Activated naive CD8-positive, alpha-beta T cell treated with anti-CD3 and anti-CD28 coated beads for 36 hours (primary cell): ENCODE results near the gene PHC2. TPM values are rescaled to one million over a fixed set of nuclear protein-coding genes. Genes with fewer than 3 reads are reported as not detected.
"Not testable (repeated sequence)": the region's sequence is repeated elsewhere in the genome, so short reads cannot be mapped to it uniquely, and the experiment has no call there.

Experiments
- DNase-seq: peaks from one replicate; pipeline ENCODE4 v3.0.0; 2021
- H3K27ac Mint-ChIP-seq: one replicate; pipeline ENCODE4 v1.8.0; 2022; ENCODE audit warnings: mild to moderate bottlenecking, moderate library complexity, mixed read lengths
- H3K27me3 Mint-ChIP-seq: one replicate; pipeline ENCODE4 v1.8.0; 2022; ENCODE audit warnings: mild to moderate bottlenecking, mixed read lengths
- H3K36me3 Mint-ChIP-seq: one replicate; pipeline ENCODE4 v1.8.0; 2021; ENCODE audit warnings: mild to moderate bottlenecking, mixed read lengths
- H3K4me1 Mint-ChIP-seq: one replicate; pipeline ENCODE4 v1.8.0; 2021; ENCODE audit warnings: mixed read lengths
- H3K4me3 Mint-ChIP-seq: one replicate; pipeline ENCODE4 v1.8.0; 2022; ENCODE audit warnings: mild to moderate bottlenecking, moderate library complexity, mixed read lengths
- H3K9me3 Mint-ChIP-seq: one replicate; pipeline ENCODE4 v1.8.0; 2022; ENCODE audit warnings: mixed read lengths
- total RNA-seq, 2 experiments: library from RNA; stranded (reverse); gene quantifications; one replicate each; pipeline ENCODE4 v1.2.3, GENCODE V29; 2021

PHC2 gene
- total RNA-seq, 2 experiments from 2014 or later = 26.9 to 28.7 TPM

- Mint-ChIP-seq H3K27me3 (no peaks in the 10 kb centered on the region), H3K9me3 (no peaks in the 10 kb centered on the region), H3K36me3 (peaks cover 5% of the 10 kb centered on the region), H3K4me1 (peaks cover 9% of the 10 kb centered on the region), H3K4me3 (no peak overlapping the region), H3K27ac (no peak overlapping the region)
- no peak for DNase-seq
These were observed 134.1 kb downstream of the PHC2 start for GRCh38 chr1:33296824-33297223.

DNA sequence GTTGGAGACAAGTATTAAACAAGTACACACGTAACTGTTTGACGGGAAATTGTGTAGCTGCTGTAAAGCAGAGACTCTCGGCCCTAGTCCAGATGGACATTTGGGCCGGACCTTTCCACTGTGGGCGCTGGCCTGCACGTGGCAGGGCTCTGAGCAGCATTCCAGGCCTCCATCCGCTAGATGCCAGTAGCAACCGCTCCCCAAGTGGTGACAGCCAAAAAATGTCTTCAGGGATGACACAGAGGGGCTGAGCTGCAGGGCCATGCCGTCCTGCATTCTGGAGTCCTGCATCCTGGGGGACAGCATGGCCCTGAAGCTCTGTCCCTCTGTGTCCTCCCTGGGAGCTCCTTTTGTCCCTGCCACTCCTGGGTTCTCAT, 134.8 kb downstream of the PHC2 start:
- Mint-ChIP-seq H3K36me3 (no peaks in the 10 kb centered on the region), H3K27me3 (no peaks in the 10 kb centered on the region), H3K27ac (no peak overlapping the region), H3K4me3 (no peak overlapping the region), H3K4me1 (peaks cover 9% of the 10 kb centered on the region), H3K9me3 (no peaks in the 10 kb centered on the region)
- DNase-seq = no peak

GRCh38 chr1:33295450-33296081, 135.3 kb downstream of the PHC2 start:
- DNase-seq = peak; percentile 84
- Mint-ChIP-seq H3K4me3 (no peak overlapping the region), H3K27ac (no peak overlapping the region), H3K36me3 (no peaks in the 10 kb centered on the region), H3K9me3 (no peaks in the 10 kb centered on the region), H3K4me1 (peaks cover 9% of the 10 kb centered on the region), H3K27me3 (no peaks in the 10 kb centered on the region)

DNA sequence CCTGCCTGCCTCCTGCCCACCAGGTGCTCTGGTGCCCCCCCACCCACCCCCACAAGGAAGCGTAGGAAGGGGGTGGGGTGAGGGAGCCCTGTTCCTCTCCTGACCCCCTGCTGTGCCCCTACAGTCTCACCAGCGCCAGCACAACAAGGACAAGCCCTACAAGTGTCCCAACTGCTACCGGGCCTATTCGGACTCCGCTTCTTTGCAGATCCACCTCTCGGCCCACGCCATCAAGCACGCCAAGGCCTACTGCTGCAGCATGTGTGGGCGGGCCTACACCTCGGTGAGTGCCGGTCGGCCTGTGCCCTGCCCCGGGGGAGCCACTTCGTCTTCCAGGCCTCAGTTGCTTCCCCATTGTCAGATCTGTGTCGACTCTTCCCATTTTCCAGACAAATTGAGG, 135.9 kb downstream of the PHC2 start:
- no peaks in the 10 kb centered on the region for H3K36me3 Mint-ChIP-seq
- H3K4me1 Mint-ChIP-seq = peaks cover 9% of the 10 kb centered on the region
- DNase-seq = no peak
- no peaks in the 10 kb centered on the region for H3K27me3 Mint-ChIP-seq
- no peak overlapping the region for H3K27ac Mint-ChIP-seq
- H3K9me3 Mint-ChIP-seq = no peaks in the 10 kb centered on the region
- no peak overlapping the region for H3K4me3 Mint-ChIP-seq

DNA sequence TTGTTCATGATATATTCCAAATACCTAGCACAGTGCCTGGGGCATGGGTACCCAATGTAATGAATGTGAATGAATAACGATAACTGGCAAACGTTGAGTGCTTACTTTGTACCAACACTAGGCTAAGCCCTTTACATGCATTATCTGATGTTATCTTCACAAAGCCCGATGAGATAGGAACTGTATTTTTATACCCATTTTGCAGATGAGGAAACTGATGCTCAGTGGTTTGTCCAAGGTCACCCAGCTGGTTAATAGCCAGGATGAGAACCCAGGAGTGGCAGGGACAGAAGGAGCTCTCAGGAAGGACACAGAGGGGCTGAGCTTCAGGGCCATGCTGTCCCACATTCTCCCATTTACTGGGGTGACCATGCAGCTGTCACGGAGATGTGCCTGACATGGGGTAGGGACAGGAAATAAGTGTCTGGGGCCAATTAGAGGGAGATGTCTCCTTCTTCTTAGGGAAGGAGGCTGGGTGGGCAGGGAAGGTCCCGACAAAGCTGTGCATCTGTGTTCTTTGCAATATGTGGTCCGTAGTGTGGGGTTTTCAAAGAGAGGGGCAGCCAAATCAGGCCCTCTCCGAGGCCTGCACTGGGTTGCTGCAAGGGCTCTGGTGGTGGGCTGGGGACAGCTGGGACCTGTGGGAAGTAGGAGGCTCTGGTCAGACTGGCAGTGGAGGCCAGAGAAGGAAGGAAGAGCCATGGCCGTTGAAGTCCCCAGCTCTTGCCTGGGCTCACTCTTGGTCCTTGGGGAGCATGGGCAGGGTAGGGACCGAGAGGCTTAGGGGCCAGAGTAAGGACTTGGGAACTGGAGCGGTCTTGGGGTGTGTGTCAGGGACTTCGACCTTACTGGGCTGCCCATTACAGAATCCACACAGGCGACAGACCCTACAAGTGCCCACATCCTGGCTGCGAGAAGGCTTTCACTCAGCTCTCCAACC, 136.6 kb downstream of the PHC2 start:
- peaks cover 5% of the 10 kb centered on the region for H3K36me3 Mint-ChIP-seq
- H3K27ac Mint-ChIP-seq = no peak overlapping the region
- H3K4me1 Mint-ChIP-seq = peaks cover 9% of the 10 kb centered on the region
- H3K9me3 Mint-ChIP-seq = no peaks in the 10 kb centered on the region
- H3K4me3 Mint-ChIP-seq = no peak overlapping the region
- DNase-seq = no peak
- no peaks in the 10 kb centered on the region for H3K27me3 Mint-ChIP-seq

DNA sequence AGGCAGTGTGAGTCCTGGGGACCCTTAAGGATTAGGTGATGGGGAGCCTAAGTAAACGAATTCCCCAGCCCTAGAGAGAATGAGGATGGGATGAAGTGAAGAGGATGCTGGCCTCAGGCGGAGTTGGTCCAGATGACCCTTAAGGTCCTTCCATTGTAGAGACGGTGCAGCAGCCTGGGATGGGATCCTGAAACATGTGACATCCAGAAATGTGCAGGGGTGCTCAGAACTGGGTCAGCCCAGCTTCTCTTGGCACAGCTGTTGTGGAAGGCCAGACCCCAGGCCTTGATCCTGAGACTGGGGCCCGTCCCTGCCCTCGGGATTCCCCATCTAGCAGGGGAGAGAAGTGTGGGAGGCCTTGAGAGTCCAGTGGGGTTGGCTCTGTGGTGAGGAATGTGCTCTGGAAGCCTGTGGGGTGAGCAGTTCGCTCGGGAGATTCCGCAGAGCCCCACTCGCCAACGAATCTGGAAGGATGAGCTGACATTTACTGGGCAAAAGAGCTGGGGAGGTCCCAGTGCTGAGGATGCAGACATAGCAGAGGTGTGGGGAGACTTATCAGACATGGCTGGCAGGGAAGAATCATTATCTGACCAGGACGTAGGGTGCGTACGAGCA, 138.1 kb downstream of the PHC2 start:
- Mint-ChIP-seq H3K36me3 (peaks cover 12% of the 10 kb centered on the region), H3K4me3 (no peak overlapping the region), H3K27ac (no peak overlapping the region), H3K4me1 (peaks cover 9% of the 10 kb centered on the region), H3K27me3 (no peaks in the 10 kb centered on the region), H3K9me3 (no peaks in the 10 kb centered on the region)
- DNase-seq = no peak

GRCh38 chr1:33290615-33291014, 140.3 kb downstream of the PHC2 start:
- not testable (repeated sequence) for DNase-seq, H3K27ac Mint-ChIP-seq, H3K4me1 Mint-ChIP-seq, H3K27me3 Mint-ChIP-seq, H3K4me3 Mint-ChIP-seq, H3K9me3 Mint-ChIP-seq
- peaks cover 12% of the 10 kb centered on the region for H3K36me3 Mint-ChIP-seq

DNA sequence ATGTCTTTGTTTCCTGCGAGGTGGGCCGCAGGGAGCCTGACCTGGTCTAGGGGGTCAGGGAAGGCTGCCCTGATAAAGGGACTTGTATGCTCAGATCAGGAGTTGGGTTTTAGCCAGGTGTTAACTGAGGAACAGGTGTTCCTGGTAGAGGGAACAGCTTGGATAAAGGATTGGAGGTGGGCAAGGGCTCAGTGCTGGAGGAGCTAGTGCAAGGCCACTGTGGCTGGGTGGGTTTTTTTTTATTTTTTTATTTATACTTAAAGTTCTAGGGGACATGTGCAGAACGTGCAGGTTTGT, 141.1 kb downstream of the PHC2 start:
- peaks cover 12% of the 10 kb centered on the region for H3K36me3 Mint-ChIP-seq
- H3K27me3 Mint-ChIP-seq = no peaks in the 10 kb centered on the region
- no peak for DNase-seq
- H3K9me3 Mint-ChIP-seq = no peaks in the 10 kb centered on the region
- H3K4me1 Mint-ChIP-seq = no peaks in the 10 kb centered on the region
- no peak overlapping the region for H3K27ac Mint-ChIP-seq
- H3K4me3 Mint-ChIP-seq = no peak overlapping the region

GRCh38 chr1:33288976-33289857, 141.7 kb downstream of the PHC2 start:
- H3K36me3 Mint-ChIP-seq = peaks cover 12% of the 10 kb centered on the region
- no peak overlapping the region for H3K4me3 Mint-ChIP-seq
- H3K27ac Mint-ChIP-seq = no peak overlapping the region
- H3K4me1 Mint-ChIP-seq = no peaks in the 10 kb centered on the region
- no peaks in the 10 kb centered on the region for H3K27me3 Mint-ChIP-seq
- H3K9me3 Mint-ChIP-seq = no peaks in the 10 kb centered on the region
- no peak for DNase-seq

DNA sequence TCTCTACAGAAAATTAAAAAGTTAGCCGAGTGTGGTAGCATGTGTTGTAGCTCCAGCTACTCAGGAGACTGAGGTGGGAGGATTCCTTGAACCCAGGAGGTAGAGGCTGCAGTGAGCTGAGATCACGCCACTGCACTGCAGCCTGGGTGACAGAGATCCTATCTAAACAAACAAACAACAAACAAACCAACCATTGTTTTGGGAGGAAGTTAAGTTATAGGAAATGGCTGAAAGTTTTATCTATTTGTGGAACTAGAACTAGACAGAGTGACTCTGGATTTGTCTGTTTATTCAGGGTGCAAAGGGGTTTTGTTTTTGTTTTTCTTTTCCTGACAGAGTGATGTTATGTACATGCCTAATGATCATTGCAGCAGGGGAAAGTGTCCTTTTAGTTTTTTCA, 143.6 kb downstream of the PHC2 start:
- no peaks in the 10 kb centered on the region for H3K4me1 Mint-ChIP-seq
- no peak overlapping the region for H3K27ac Mint-ChIP-seq
- H3K4me3 Mint-ChIP-seq = no peak overlapping the region
- H3K36me3 Mint-ChIP-seq = peaks cover 12% of the 10 kb centered on the region
- no peaks in the 10 kb centered on the region for H3K27me3 Mint-ChIP-seq
- H3K9me3 Mint-ChIP-seq = no peaks in the 10 kb centered on the region
- no peak for DNase-seq

DNA sequence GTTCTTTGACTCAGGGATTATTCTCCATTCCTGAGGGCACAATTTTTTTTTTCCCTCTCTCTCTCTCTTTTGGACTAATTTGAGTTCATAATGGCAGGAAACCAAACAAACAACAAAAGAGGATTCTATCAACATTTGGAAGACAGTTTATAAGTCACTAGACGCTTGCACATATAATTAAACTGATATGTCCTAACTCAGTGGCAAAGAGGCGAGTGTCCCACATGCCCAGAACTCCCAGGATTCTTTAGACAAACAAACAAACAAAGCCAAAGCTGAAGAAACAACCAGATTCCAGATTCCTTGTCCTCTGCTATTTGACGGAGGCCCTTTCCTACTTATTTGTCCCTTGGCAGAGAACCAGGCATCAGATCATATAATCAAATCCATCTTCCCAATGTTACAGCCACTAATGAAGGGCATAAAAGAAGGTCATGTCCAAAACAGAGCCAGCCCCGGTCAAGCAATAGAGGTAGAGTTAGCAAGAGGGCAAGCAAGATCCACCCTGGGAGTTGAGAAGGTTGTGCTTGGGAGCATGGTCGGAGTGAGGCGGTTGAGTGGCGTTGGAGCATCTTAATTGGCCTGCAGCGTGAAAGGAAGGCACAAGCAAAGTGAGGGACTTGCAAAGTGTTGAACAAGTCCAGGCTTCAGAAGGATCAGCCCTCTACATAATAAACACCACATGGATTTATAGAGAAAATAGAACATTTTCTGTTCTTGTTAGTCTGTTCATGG, 144.3 kb downstream of the PHC2 start:
- peaks cover 15% of the 10 kb centered on the region for H3K36me3 Mint-ChIP-seq
- DNase-seq = no peak
- H3K4me1 Mint-ChIP-seq = no peaks in the 10 kb centered on the region
- H3K27ac Mint-ChIP-seq = no peak overlapping the region
- H3K9me3 Mint-ChIP-seq = no peaks in the 10 kb centered on the region
- H3K27me3 Mint-ChIP-seq = no peaks in the 10 kb centered on the region
- no peak overlapping the region for H3K4me3 Mint-ChIP-seq

DNA sequence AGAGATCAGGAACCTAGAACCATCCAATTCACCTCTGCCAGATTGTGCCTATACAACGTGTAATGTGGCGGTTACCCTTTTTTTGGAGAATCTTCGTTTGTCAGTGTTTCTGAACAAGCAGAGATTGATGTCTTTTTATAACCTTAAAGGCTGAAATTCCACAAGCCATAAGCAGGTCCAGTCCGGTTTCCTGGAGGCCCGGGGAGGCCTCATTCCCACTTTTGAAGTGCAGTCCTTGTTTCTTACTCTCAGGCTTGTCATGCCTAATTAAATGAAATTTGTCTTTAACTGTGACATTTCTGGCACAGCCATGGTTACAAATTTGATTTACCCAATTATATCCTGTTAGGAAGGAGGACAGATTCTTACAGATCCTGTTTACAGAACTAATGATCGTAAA, 146.8 kb downstream of the PHC2 start:
- Mint-ChIP-seq H3K36me3 (peaks cover 7% of the 10 kb centered on the region), H3K4me3 (no peak overlapping the region), H3K9me3 (no peaks in the 10 kb centered on the region), H3K4me1 (no peaks in the 10 kb centered on the region), H3K27ac (no peak overlapping the region), H3K27me3 (no peaks in the 10 kb centered on the region)
- DNase-seq = no peak

- peaks cover 3% of the 10 kb centered on the region for H3K36me3 Mint-ChIP-seq
- H3K4me3 Mint-ChIP-seq = no peak overlapping the region
- H3K27me3 Mint-ChIP-seq = no peaks in the 10 kb centered on the region
- DNase-seq = no peak
- H3K4me1 Mint-ChIP-seq = no peaks in the 10 kb centered on the region
- no peaks in the 10 kb centered on the region for H3K9me3 Mint-ChIP-seq
- no peak overlapping the region for H3K27ac Mint-ChIP-seq
These were observed 148.1 kb downstream of the PHC2 start for GRCh38 chr1:33282791-33283190.

- no peaks in the 10 kb centered on the region for H3K4me1 Mint-ChIP-seq
- H3K36me3 Mint-ChIP-seq = peaks cover 3% of the 10 kb centered on the region
- no peak for DNase-seq
- H3K4me3 Mint-ChIP-seq = no peak overlapping the region
- H3K27ac Mint-ChIP-seq = no peak overlapping the region
- H3K27me3 Mint-ChIP-seq = no peaks in the 10 kb centered on the region
- H3K9me3 Mint-ChIP-seq = no peaks in the 10 kb centered on the region
These were observed 149.2 kb downstream of the PHC2 start for GRCh38 chr1:33281554-33282303.
